ENCODE results near the gene ZNF519. TPM values are rescaled to one million over a fixed set of nuclear protein-coding genes. Genes with fewer than 3 reads are reported as not detected.

ZNF519 gene
- total RNA-seq, 2 experiments from 2014 or later: 24.6 to 32.9 TPM

GRCh38 chr18:14097761-14098160, 34.5 kb downstream of the ZNF519 start:
- DNase-seq (no peak), ATAC-seq (peak; percentile 22)
- CTCF ChIA-PET: interaction anchor here (1.5 to 2.4 kb wide), 2 partner anchors 11 to 297 kb away, joined by 3 to 11 read pairs; no protein-coding TSS in a partner anchor
- Mint-ChIP-seq H3K27ac (peak overlapping the region; percentile 40), H3K27me3 (no peaks in the 10 kb centered on the region), H3K4me3 (no peak overlapping the region), H3K4me1 (peaks cover 45% of the 10 kb centered on the region), H3K36me3 (peaks cover 46% of the 10 kb centered on the region), H3K9me3 (ENCODE audit: low read depth) (no peaks in the 10 kb centered on the region)

DNA sequence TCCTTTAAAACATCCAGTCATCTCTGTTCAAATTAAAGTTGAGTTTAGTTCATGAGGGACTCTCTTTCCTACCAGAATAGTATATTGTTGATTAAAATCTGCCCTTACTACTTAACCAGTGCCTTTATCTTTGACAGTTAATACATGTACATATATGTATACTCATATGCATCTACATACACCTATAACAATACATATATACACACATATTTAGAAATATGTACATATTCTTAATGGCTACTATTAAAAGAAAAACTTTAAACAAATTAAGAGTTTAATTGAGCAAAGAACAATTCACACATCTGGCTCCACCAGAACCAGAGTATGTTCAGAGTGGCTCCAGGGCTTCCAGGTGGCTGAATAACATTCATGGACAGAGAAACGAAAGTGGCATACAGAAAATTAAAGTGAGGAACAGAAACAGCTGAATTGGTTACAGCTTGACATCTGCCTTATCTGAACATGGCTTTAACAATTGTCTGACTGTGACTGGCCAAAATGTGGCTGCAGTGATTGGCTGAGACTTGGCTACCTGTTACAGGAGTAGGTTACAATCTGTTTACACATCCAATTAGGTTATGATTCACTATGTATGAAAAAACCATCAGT, 38.8 kb downstream of the ZNF519 start:
- Mint-ChIP-seq H3K27ac (no peak overlapping the region), H3K4me3 (no peak overlapping the region), H3K27me3 (no peaks in the 10 kb centered on the region), H3K4me1 (peaks cover 13% of the 10 kb centered on the region), H3K9me3 (ENCODE audit: low read depth) (no peaks in the 10 kb centered on the region), H3K36me3 (peaks cover 18% of the 10 kb centered on the region)
- DNase-seq (no peak), ATAC-seq (no peak)
- CTCF ChIA-PET: interaction anchor here (0.6 kb wide), 1 partner anchor 12 kb away, joined by 3 read pairs; no protein-coding TSS in a partner anchor

GRCh38 chr18:14092625-14093306, 39.5 kb downstream of the ZNF519 start:
- ATAC-seq: no peak
- H3K36me3 Mint-ChIP-seq: peaks cover 14% of the 10 kb centered on the region
- no peaks in the 10 kb centered on the region for H3K9me3 Mint-ChIP-seq (ENCODE audit: low read depth)
- DNase-seq: no peak
- H3K4me1 Mint-ChIP-seq: peaks cover 6% of the 10 kb centered on the region
- H3K27ac Mint-ChIP-seq: no peak overlapping the region
- CTCF ChIA-PET: no interaction called here
- H3K4me3 Mint-ChIP-seq: no peak overlapping the region
- no peaks in the 10 kb centered on the region for H3K27me3 Mint-ChIP-seq

GRCh38 chr18:14089781-14090180, 42.5 kb downstream of the ZNF519 start:
- no peak for ATAC-seq
- no peak overlapping the region for H3K27ac Mint-ChIP-seq
- H3K9me3 Mint-ChIP-seq (ENCODE audit: low read depth): no peaks in the 10 kb centered on the region
- no peaks in the 10 kb centered on the region for H3K27me3 Mint-ChIP-seq
- no peaks in the 10 kb centered on the region for H3K4me1 Mint-ChIP-seq
- no peaks in the 10 kb centered on the region for H3K36me3 Mint-ChIP-seq
- DNase-seq: no peak
- CTCF ChIA-PET: interaction anchor here (1.0 kb wide), 1 partner anchor 10 kb away, joined by 4 read pairs; no protein-coding TSS in a partner anchor
- H3K4me3 Mint-ChIP-seq: no peak overlapping the region

DNA sequence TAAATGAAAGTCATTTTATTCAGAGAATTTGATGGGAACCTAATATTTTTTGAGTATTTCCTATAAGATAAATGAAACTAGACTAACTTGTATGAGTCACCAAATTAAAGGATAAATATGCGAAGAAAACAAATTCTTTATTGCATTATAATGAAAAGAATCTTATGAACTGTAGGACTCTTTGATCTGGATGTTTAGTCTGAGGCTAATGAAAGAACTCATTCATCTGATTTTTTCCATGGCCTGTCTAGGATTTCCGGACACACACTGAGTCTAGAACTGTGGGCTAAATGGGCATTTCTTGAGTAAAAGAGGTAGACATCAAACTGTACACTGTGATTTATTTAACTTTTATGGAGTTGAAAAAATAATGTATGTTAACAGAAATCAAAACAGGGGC, 43.0 kb downstream of the ZNF519 start:
- no peaks in the 10 kb centered on the region for H3K27me3 Mint-ChIP-seq
- H3K36me3 Mint-ChIP-seq: no peaks in the 10 kb centered on the region
- DNase-seq (no peak), ATAC-seq (no peak)
- H3K9me3 Mint-ChIP-seq (ENCODE audit: low read depth): no peaks in the 10 kb centered on the region
- no peaks in the 10 kb centered on the region for H3K4me1 Mint-ChIP-seq
- no peak overlapping the region for H3K4me3 Mint-ChIP-seq
- CTCF ChIA-PET: no interaction called here
- H3K27ac Mint-ChIP-seq: no peak overlapping the region

- Mint-ChIP-seq H3K36me3 (no peaks in the 10 kb centered on the region), H3K27me3 (no peaks in the 10 kb centered on the region), H3K27ac (no peak overlapping the region), H3K9me3 (ENCODE audit: low read depth) (no peaks in the 10 kb centered on the region), H3K4me3 (no peak overlapping the region), H3K4me1 (no peaks in the 10 kb centered on the region)
- DNase-seq (no peak), ATAC-seq (peak; percentile 55)
- CTCF ChIA-PET: interaction anchor here (0.7 to 3.2 kb wide), 8 partner anchors 10 to 273 kb away, joined by 3 to 21 read pairs (median 4); partner anchors contain the start of gene MC5R
These were observed 45.6 kb downstream of the ZNF519 start for GRCh38 chr18:14086458-14087231.

DNA sequence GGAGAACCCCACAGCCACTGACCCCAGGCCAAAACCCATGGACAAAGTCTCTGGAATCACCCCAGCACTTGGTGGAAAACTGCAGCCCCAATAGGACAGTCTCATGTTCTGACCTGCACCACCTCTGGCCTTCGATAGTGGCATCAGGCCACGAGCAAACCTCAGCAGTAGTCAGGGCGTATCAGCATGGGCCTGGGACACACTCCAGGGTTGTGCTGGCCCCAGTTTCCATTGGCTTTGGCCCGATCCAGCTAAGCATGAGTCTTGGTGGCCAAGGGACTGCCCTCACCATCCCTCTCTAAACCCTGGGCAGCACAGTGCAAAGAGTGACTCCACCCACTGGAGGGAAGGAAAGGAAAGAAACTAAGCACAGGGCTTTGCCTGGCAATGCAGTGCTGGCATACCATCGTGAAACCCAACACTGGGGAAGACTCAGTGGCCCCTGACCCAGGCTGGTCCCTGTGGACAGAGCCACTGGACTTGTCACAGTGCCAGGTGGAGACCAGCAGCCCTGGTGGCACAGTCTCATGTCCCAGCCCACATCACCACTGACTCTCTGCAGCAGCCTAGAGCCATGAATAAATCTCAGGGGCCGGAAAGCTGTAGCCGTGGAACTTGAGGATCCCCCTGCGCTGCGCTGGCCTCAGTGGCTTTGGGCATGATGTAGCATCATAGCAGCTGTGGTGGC, 46.3 kb downstream of the ZNF519 start:
- Mint-ChIP-seq H3K9me3 (ENCODE audit: low read depth) (no peaks in the 10 kb centered on the region), H3K4me3 (no peak overlapping the region), H3K27me3 (no peaks in the 10 kb centered on the region), H3K4me1 (no peaks in the 10 kb centered on the region), H3K27ac (no peak overlapping the region), H3K36me3 (no peaks in the 10 kb centered on the region)
- DNase-seq (no peak), ATAC-seq (no peak)
- CTCF ChIA-PET: interaction anchor here (1.3 to 3.2 kb wide), 4 partner anchors 11 to 273 kb away, joined by 3 to 21 read pairs (median 9); no protein-coding TSS in a partner anchor

GRCh38 chr18:14075196-14075595, 57.0 kb downstream of the ZNF519 start:
- CTCF ChIA-PET: no interaction called here
- no peak overlapping the region for H3K4me3 Mint-ChIP-seq

GRCh38 chr18:14074187-14074586, 58.0 kb downstream of the ZNF519 start:
- Mint-ChIP-seq H3K27ac (no peak overlapping the region), H3K4me1 (no peaks in the 10 kb centered on the region), H3K27me3 (no peaks in the 10 kb centered on the region), H3K4me3 (no peak overlapping the region), H3K36me3 (peaks cover 9% of the 10 kb centered on the region), H3K9me3 (ENCODE audit: low read depth) (no peaks in the 10 kb centered on the region)
- ATAC-seq: no peak
- CTCF ChIA-PET: interaction anchor here (0.8 to 1.3 kb wide), 2 partner anchors 13 to 14 kb away, joined by 3 to 4 read pairs; no protein-coding TSS in a partner anchor
- DNase-seq: no peak

More at GRCh38 chr18:14075196-14075595, 57.0 kb downstream of the ZNF519 start:
- ATAC-seq: no peak
- Mint-ChIP-seq H3K36me3 (peaks cover 7% of the 10 kb centered on the region), H3K4me1 (no peaks in the 10 kb centered on the region), H3K9me3 (ENCODE audit: low read depth) (no peaks in the 10 kb centered on the region), H3K27me3 (no peaks in the 10 kb centered on the region), H3K27ac (no peak overlapping the region)
- DNase-seq: no peak

- ATAC-seq (no peak), DNase-seq (no peak)
- peaks cover 3% of the 10 kb centered on the region for H3K36me3 Mint-ChIP-seq
- no peaks in the 10 kb centered on the region for H3K4me1 Mint-ChIP-seq
- CTCF ChIA-PET: no interaction called here
- no peaks in the 10 kb centered on the region for H3K27me3 Mint-ChIP-seq
- no peak overlapping the region for H3K27ac Mint-ChIP-seq
- H3K9me3 Mint-ChIP-seq (ENCODE audit: low read depth): peaks cover 4% of the 10 kb centered on the region
- no peak overlapping the region for H3K4me3 Mint-ChIP-seq
These were observed 78.6 kb downstream of the ZNF519 start for GRCh38 chr18:14053661-14054060.
